ENCODE results near the gene DAD1.

DNA sequence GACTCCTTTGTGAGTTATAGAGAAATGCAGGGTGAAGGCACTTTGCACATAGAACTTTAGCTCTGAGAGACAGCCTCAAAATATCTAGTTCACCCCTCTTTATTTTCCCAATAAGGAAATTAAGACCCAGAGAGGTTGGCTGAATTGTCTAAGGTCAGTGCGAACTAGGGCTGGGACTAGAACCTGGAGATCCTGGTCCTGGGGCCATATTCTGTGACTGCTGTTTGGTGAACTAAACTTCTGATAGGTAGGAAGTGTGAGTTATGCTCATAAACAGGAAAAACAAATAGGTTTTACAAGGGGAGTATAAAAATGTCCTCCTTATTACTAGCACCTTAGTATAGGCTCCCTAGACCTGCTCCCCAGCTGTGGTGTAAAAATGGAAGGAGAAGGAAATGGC, 53.9 kb downstream of the DAD1 start:
- TF ChIP-seq POLR2AphosphoS5 (IDR thresholded peaks at IDR 0.05; ENCODE audit: low read depth, low read length) (no peak), POLR2A (IDR thresholded peaks at IDR 0.05; ENCODE audit: low read depth, low read length) (no peak)

Data from GM12891 (cell line).